GM21737 (cell line): Measurements from ENCODE around the gene LEP.
"Not testable (repeated sequence)": the region's sequence is repeated elsewhere in the genome, so short reads cannot be mapped to it uniquely, and the experiment has no call there.

ENCODE experiments used
- ATAC-seq: cut with Tn5 transposase; IDR thresholded peaks from one replicate; pipeline ENCODE4 v1.9.1; 2021; ENCODE audit warnings: mild to moderate bottlenecking, moderate library complexity; ENCODE audit not compliant: unreplicated experiment

The LEP gene

GRCh38 chr7:128271471-128271941, 30.4 kb downstream of the LEP start:
- no peak for ATAC-seq

DNA sequence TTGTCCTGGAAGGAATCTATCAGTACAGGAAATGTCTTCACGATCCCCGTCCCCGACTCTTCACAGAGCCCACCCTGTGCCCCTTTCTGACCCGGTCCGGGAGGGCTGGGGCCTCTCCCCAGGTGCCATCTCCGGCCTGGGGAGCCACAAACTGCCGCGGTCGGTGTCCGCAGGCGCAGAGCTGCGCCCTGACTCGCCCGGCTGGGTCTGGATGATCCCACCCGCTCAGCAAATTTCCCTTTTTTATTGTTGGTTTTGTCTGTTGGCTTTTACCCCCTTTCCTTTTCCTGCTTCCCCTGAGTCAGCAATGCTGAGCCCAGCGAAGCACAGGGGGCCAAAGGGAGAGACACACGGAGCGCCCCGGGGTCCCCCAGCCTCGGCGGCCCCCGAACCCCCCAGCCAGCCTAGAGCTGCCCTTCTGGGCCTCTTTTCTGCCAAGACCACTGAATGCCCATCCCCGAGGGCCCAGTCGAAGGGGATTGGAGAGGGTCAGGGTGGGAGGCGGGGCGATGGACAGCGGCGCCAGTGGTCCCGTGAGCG, 30.9 kb downstream of the LEP start:
- ATAC-seq: no peak

DNA sequence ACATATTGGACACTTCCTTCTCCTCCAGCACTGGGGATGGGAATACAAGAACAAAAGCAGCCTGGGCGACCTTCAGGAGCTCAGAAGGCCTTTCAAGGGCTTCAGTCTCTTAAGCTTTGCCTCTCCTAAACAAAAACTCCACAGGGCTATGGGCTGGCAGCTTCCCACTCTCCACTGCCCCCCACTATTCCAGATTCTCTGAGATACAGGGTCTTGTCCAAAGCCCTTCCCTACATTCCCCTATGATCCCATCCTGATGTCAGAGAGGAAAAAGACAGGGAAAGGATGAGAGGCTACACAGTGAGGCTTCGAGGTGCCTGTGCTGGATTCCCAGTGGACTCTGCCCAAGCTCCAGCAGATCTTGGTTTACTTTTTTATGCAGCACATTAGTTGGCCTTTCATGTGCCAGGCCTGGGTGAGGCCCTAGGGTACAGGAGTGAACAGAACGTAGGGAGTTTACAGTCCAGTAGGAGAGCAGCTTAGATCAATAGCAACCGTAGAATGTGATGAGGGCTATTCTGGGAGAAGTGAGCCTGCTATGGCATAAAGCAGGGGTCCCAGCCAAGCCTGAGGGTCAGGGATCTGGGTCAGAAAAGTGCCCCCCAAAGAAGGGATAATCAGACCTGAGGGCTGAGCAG, 33.3 kb downstream of the LEP start:
- ATAC-seq: no peak

DNA sequence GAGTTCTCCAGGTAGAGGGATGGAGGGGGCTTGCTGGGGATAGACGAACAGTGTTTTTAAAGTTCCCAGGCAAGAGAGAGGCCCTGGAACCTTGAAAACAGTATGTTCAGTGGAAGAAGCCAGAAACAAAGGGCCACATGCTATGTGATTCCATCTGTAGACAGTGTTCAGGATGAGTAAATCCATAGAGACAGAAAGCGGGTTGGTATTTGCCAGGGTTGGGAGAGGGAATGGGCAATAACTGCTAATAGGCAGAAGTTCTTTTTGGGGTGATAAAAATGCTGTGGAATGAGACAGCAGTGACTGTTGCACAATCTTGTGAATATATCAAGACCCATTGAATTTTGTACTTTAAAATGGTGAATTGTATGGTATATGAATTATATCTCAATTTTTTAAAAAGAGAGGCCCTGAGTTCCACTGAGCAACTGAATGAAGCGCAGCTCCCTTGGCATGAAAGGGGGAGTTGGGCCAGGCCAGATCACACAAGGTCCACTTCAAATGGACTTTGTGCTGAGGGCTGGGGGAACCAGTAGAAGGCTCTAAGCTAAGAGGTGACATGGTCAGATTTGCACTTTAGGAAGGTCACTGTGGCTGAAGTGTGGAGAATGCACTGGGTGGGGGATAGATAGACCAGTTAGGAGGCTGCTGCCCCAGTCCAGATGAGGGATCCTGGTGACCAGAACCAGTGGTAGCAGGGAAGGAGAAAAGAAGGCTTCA, 34.0 kb downstream of the LEP start:
- ATAC-seq: no peak

DNA sequence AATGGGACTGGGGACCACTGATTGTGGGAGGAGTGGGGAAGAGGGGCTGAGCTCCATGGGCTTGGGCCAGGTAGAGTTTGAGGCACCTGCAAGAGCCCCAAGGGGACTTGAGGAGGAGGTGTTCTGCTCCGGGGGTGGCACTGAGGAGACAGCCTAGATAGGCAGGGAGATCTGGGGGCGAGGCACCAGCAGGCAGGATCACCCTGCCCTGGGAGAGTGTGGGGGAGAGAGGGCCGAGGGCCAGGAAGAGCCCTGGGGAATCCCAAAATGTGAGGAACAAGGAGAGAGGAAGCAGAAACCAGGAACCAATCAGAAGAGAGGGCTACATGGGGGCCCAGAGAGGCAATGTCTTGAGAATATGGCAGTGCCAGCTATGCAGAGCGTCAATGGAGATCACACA, 34.6 kb downstream of the LEP start:
- ATAC-seq: no peak

DNA sequence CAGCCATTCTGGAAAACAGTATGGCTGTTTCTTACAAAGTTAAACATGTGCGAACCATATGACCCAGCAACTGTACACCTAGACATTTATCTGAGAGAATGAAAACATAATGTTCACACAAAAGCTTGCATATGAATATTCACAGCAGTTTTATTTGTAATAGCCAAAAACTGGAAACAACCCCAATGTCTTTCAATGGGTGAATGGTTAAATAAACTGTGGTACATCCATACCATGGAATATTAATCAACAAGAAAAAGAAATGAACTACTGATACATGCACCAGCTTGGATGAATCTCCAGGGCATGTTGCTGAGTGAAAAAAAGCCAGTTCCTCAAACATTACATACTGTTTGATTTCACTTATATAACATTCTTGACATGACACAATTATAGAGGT, 37.3 kb downstream of the LEP start:
- ATAC-seq: no peak

DNA sequence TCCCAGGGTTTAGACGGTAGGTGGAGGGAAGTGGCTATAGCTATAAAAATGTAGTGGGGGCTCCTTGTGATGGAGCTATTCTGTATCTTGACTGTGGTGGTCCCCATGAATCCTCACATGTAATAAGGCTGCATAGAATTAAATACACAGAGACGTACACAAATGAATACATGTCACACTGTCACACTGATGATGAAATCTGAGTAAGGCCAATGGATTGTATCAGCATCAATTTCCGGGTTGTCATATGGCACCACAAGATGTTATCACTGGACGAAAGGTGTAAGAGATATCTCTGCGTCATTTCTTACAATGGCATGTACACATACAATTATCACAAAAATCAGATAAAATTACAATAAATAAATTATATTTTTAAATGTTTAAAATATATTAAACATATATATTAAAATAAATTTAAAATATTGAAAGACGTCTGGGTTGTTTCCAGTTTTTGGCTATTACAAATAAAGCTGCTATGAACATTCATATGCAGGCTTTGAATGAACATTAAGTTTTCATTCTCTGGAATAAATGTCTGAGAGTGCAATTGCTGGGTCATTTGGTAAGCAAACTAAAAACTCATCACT, 38.1 kb downstream of the LEP start:
- ATAC-seq: no peak

- ATAC-seq: not testable (repeated sequence)
These were observed 39.4 kb downstream of the LEP start for GRCh38 chr7:128280451-128280850.

- no peak for ATAC-seq
These were observed 40.7 kb downstream of the LEP start for GRCh38 chr7:128281605-128282380.

- no peak for ATAC-seq
These were observed 43.0 kb downstream of the LEP start for GRCh38 chr7:128284102-128284501.

- ATAC-seq: no peak
These were observed 46.5 kb downstream of the LEP start for GRCh38 chr7:128287556-128287955.

DNA sequence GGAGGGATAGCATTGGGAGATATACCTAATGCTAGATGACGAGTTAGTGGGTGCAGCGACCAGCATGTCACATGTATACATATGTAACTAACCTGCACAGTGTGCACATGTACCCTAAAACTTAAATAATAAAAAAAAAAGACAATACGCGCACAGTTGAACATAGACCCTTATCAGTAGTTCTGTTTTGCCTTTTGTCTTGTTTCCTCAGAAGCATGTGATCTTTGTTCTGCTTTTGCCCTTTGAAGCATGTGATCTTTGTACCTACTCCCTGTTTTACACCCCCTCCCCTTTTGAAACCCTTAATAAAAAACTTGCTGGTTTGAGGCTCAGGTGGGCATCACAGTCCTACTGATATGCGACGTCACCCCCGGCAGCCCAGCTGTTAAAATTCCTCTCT, 56.9 kb downstream of the LEP start:
- ATAC-seq: not testable (repeated sequence)

GRCh38 chr7:128299109-128299607, 58.1 kb downstream of the LEP start:
- no peak for ATAC-seq

DNA sequence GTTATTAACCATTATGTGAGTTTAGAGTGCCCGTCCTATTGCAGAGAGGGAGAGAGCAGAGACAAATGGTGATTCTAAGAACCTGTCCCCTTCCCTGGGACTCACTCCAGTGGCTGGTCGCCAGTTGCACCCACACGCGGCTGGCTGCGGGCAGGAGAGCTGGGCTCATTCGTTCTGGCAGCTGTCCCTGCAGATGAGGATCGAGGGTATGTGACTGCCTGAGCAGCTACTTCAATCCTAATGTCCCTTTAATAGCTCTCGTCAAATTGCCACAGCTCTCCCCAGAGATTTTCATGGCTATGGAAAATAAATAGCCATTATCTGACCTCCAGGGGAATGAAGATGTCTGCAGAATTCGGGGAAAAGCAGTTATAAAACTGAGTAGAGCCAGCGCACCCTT, 61.1 kb downstream of the LEP start:
- no peak for ATAC-seq

DNA sequence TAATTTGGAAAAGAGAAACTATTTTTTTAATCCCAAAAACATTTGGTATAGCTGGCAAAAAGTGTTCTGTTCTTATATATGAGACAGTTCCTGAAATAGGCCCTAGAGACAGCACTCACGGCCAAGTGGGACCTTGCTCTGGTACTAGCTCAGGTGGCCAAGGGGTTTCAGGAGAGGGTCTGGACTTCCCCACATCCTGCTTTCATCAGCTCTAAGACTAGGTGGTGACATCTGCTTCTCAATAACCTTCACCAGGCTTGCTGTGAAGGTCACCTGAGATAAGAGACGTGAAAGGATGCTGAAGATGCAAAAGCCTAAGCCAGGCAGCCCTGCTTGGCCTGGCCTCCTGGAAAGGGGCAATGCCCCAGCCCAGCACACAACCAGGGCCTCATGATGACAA, 62.1 kb downstream of the LEP start:
- no peak for ATAC-seq

GRCh38 chr7:128303643-128304042, 62.6 kb downstream of the LEP start:
- ATAC-seq: no peak

DNA sequence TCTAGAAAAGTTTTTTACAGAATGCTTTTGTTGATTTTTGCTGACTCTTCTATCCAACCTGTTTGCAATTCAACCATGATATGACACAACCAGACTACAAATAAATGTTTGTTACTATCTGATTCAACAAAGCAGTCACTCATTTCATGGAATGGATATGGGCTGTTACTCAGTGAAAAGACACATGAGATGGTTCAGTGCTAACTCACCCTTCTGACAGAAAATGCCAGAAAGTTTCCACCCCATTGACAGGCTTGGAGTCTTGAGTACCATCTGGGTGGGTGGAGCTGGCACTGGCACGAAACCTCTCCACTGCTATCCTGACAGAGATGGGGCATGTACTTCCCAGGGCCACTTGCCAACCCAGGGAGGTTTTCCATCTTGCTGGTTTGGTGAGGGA, 63.1 kb downstream of the LEP start:
- no peak for ATAC-seq

DNA sequence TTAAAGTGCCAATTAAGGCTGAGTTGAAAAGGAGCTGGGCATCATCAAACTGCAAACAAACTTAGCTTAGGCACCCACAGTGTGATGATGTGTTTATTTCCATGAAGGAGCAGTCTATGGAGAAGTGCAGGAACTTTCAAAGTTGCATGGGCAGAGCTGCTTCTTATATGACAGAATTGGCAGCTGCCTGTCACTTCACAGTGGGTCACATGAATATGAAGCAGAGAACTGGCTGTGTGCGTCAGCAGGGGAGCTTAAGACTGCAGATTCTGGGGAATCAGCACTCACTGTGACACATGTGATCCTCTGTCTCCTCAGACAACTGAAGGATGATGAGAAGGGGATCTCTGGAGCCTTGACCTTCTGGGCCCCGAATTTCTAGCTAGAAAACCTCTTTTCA, 66.0 kb downstream of the LEP start:
- ATAC-seq: no peak
